Prostate gland (tissue), 2 donors: Measurements from ENCODE around the gene PTX4. TPM values are rescaled to one million over a fixed set of nuclear protein-coding genes. Genes with fewer than 3 reads are reported as not detected.

ENCODE experiments used
- DNase-seq: peaks from one replicate; pipeline ENCODE4 v3.0.0-alpha.2; 2019; ENCODE audit warnings: low spot score
- H3K27ac ChIP-seq, 2 donors: fragments of 200-600 bp; sonication (generic); 2 replicates each; pipeline ENCODE4 v1.5.1; 2017 to 2019
- H3K27me3 ChIP-seq: fragments of 200-600 bp; sonication (generic); replicated peaks from 2 replicates; pipeline ENCODE4 v1.5.1; 2019; ENCODE audit not compliant: insufficient read depth
- H3K36me3 ChIP-seq, 2 donors: fragments of 200-600 bp; sonication (generic); 1 replicate in 1 of 2; 2 replicates in 1 of 2; pipeline versions ENCODE4 v1.5.1 to v1.8.1; 2017 to 2019
- H3K4me1 ChIP-seq: fragments of 200-600 bp; sonication (generic); replicated peaks from 2 replicates; pipeline ENCODE4 v1.5.1; 2019
- H3K4me3 ChIP-seq, 2 donors: fragments of 200-600 bp; sonication (generic); 2 replicates each; pipeline ENCODE4 v1.5.1; 2017 to 2019
- H3K9me3 ChIP-seq: fragments of 200-600 bp; sonication (generic); 2 replicates; pipeline ENCODE4 v1.5.1; 2017
- CTCF ChIP-seq, 4 experiments: fragments of 200-600 bp in 2 of 4; fragments of 450-650 bp in 2 of 4; sonication (generic) in 2 of 4; IDR thresholded peaks; 1 replicate in 3 of 4; 2 replicates in 1 of 4; pipeline ENCODE4 v1.5.1; 2016 to 2019; ENCODE audit warnings: antibody characterized with exemption in 4 of 4, mild to moderate bottlenecking in 2 of 4, moderate library complexity in 2 of 4
- POLR2A ChIP-seq: fragments of 450-650 bp; IDR thresholded peaks from one replicate; pipeline ENCODE4 v1.6.1; 2016; ENCODE audit warnings: antibody characterized with exemption, mild to moderate bottlenecking
- POLR2AphosphoS5 ChIP-seq: sonication (generic); formaldehyde crosslinking; IDR thresholded peaks from one replicate; pipeline ENCODE4 v1.6.1; 2017; ENCODE audit warnings: antibody characterized with exemption
- WGBS: methylation state at CpG from one replicate; pipeline ENCODE4 v1.1.5; 2018; 5-methylcytosine and 5-hydroxymethylcytosine counted together
- intact Hi-C: fragments of 100-400 bp; cut with DNase I; formaldehyde crosslinking; loops from one replicate; pipeline ENCODE4 v1.14.2; 2022
- total RNA-seq, 2 donors: library from RNA; depleted of rRNA; stranded (reverse); fragments of >200 nt; gene quantifications; one replicate each; pipeline ENCODE4 v1.1.0, GENCODE V29; 2016

PTX4 gene
- total RNA-seq, 2 donors from 2014 or later, result 2.2 TPM; not detected in 1

- H3K27ac ChIP-seq, result no peak overlapping the region
Observed at GRCh38 chr16:1444730-1445517, 43.8 kb downstream of the PTX4 start.

DNA sequence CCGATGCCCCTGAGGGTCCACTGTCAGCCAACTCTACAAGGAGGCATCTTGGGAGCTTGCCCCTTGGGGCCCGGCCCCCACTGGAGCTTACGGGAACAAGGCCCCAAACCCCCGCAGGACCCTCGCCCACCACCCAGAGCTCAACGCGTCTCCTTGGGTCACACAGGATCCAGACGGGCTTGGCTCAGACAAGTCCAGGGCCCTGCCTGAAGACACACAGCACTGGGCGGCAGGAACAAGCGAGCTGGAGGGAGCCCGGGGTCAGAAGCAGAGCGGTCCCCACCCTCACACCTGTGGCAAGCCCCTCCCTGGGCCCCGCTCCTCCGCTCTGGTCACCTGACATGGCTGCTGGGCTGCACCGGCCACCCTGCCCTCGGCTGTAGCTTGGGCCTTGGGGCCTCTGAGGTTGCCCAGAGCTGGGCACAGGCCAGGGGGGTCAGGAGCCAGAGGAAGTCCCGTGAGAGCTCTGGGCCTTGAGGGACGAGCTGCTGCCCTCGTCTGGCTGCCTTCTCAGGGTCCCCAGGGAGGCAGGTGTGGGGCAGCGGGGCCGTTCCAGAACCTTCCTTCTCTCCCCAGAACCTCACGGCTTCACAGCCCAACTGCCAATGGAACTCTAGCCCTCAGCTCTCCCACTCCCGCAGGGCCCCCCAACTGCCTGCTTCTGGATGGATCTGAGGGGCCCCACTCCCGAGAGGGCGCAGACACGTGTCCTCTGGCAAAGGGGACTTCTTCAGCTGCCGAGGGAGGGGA is 44.6 kb downstream of the PTX4 start, which contains the start of gene CCDC154:
TSS of gene CCDC154 (minus strand) at position 577 of the 750 bp plus-strand sequence. CDS start at position 343, 234 bp downstream.
- TF ChIP-seq CTCF (IDR thresholded peaks at IDR 0.05) (no peak), POLR2AphosphoS5 (no peak), POLR2A (no peak)
- Histone ChIP-seq H3K4me1 (no peaks in the 10 kb centered on the region), H3K9me3 (no peaks in the 10 kb centered on the region), H3K36me3 (no peaks in the 10 kb centered on the region), H3K4me3 (no peak within 1 kb of the TSS), H3K27me3 (no peaks in the 10 kb centered on the region), H3K27ac (no peak within 1 kb of the TSS)
- intact Hi-C loops, result no loop called here
- WGBS, result 78% methylated on average over 26 of the region's 27 CpGs
- no peak for DNase-seq

More at GRCh38 chr16:1444730-1445517, 43.8 kb downstream of the PTX4 start:
- intact Hi-C loops, result no loop called here
- Histone ChIP-seq H3K4me3 (no peak overlapping the region), H3K27me3 (no peaks in the 10 kb centered on the region), H3K4me1 (no peaks in the 10 kb centered on the region), H3K9me3 (no peaks in the 10 kb centered on the region), H3K36me3 (no peaks in the 10 kb centered on the region)
- 93% methylated on average over 41 of the region's 48 CpGs for WGBS
- DNase-seq, result no peak
- TF ChIP-seq POLR2AphosphoS5 (no peak), POLR2A (no peak), CTCF (IDR thresholded peaks at IDR 0.05) (no peak)

- intact Hi-C loops, result no loop called here
- no peak overlapping the region for H3K4me3 ChIP-seq
- no peak for TF ChIP-seq POLR2A
- no peak for TF ChIP-seq POLR2AphosphoS5
- no peak for TF ChIP-seq CTCF (IDR thresholded peaks at IDR 0.05)
Observed at GRCh38 chr16:1443403-1443973, 45.3 kb downstream of the PTX4 start.

GRCh38 chr16:1442697-1443096 is 46.0 kb downstream of the PTX4 start:
- Histone ChIP-seq H3K27ac (no peak overlapping the region), H3K27me3 (no peaks in the 10 kb centered on the region), H3K4me3 (no peak overlapping the region), H3K4me1 (no peaks in the 10 kb centered on the region), H3K9me3 (no peaks in the 10 kb centered on the region), H3K36me3 (no peaks in the 10 kb centered on the region)
- intact Hi-C loops, result no loop called here
- WGBS, result 90% methylated on average over 15 of the region's 24 CpGs
- no peak for DNase-seq
- no peak for TF ChIP-seq POLR2A
- no peak for TF ChIP-seq CTCF (IDR thresholded peaks at IDR 0.05)
- no peak for TF ChIP-seq POLR2AphosphoS5

More at GRCh38 chr16:1443403-1443973, 45.3 kb downstream of the PTX4 start:
- WGBS, result 80% methylated on average over 34 of the region's 38 CpGs
- Histone ChIP-seq H3K27ac (no peak overlapping the region), H3K27me3 (no peaks in the 10 kb centered on the region), H3K9me3 (no peaks in the 10 kb centered on the region), H3K4me1 (no peaks in the 10 kb centered on the region), H3K36me3 (no peaks in the 10 kb centered on the region)
- DNase-seq, result no peak
